Loucy (cell line): ENCODE results near the gene ARL3.

Experiments
- EZH2phosphoT487 ChIP-seq: fragments of 200-600 bp; IDR thresholded peaks from 2 replicates; pipeline ENCODE4 v1.6.1; 2018; ENCODE audit warnings: antibody characterized with exemption, mild to moderate bottlenecking, moderate library complexity, borderline replicate concordance
- TF ChIP-seq, protein P1 (sequence below): fragments of 200-600 bp; sonication (generic); conservative IDR thresholded peaks from 2 replicates; pipeline ENCODE4 v1.5.1; 2014; ENCODE audit warnings: mild to moderate bottlenecking, antibody characterized with exemption, low read length

DNA sequence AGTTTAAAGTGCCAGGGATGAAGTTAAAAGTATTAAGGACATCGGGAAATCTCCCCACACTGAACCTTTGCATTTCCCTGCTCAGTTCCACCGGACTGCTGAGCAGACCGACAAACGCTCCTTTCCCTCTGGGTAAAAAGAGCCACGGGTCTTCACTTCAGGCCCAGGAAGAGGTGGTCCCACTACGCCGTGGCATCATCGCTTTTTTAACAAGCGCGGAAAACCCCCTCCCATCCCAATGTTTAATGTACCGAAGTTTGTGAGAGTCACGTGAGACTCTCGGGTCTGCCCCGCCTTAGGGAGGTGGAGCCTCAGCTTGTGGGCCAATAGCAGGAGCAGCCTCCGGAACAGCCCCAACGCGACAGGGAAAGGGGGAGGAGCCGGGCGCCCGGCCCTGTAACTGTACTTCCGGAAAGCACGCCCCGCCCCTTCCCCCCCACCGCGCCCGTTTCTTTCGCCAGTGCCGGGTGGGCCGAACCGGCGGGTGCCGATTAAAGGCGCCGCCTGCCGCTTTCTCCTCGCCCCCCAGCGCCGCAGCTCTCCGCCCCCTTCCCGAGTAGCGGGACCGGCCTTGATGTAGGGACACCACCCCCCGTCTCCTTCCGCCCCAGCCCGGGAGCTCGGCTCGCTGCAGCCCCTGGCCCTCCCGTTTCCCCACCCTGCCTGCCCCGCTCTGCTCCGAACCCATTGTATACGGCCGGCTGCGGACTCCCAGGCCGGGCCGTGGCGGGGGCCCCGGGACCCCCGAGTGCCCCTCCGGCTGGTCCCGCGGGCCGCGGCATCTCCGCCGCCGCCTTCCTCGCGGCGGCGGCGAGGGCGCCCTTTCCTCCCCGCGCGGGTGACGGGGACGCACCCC lies 72.1 kb downstream of the ARL3 start:
- TF ChIP-seq, protein P1, sequence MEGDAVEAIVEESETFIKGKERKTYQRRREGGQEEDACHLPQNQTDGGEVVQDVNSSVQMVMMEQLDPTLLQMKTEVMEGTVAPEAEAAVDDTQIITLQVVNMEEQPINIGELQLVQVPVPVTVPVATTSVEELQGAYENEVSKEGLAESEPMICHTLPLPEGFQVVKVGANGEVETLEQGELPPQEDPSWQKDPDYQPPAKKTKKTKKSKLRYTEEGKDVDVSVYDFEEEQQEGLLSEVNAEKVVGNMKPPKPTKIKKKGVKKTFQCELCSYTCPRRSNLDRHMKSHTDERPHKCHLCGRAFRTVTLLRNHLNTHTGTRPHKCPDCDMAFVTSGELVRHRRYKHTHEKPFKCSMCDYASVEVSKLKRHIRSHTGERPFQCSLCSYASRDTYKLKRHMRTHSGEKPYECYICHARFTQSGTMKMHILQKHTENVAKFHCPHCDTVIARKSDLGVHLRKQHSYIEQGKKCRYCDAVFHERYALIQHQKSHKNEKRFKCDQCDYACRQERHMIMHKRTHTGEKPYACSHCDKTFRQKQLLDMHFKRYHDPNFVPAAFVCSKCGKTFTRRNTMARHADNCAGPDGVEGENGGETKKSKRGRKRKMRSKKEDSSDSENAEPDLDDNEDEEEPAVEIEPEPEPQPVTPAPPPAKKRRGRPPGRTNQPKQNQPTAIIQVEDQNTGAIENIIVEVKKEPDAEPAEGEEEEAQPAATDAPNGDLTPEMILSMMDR, result no peak
- no peak for TF ChIP-seq EZH2phosphoT487
